ENCODE data around the gene PGR.

GRCh38 chr11:101166038-101166437, 36.4 kb upstream of the PGR start:
- TF ChIP-seq CTCF (IDR thresholded peaks at IDR 0.05) (no peak), POLR2A (IDR thresholded peaks at IDR 0.05) (no peak)
